ENCODE data around the gene KCNE3. TPM values are rescaled to one million over a fixed set of nuclear protein-coding genes. Genes with fewer than 3 reads are reported as not detected.
A peak's percentile ranks its signal among the peaks of the same experiment; 100 is the strongest.

Gene KCNE3
- total and polyA plus RNA-seq, 10 of the 15 experiments (the other 5 are each of a cell fraction or from before 2014, with no cell fraction given) = not detected

DNA sequence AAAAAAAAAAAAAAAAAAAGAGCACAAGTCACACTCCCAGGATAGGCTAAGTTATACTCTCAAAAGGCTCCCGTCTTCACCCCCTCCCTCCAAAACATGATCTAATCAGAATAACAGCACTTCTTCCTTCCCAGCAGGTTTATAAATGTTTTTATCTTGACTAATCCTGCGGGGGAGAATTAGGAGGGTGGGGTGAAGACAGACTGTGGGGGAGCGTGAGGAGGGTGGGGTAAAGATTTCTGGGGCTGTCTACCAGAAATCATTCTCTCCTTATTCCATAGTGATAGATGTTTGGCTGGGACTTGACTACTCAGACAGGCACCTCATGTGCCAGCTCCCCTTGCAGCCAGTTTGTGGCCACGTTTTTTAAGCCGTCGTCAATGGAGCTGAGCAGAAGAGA, 17.0 kb downstream of the KCNE3 start (continued):
- TF ChIP-seq, protein P1, sequence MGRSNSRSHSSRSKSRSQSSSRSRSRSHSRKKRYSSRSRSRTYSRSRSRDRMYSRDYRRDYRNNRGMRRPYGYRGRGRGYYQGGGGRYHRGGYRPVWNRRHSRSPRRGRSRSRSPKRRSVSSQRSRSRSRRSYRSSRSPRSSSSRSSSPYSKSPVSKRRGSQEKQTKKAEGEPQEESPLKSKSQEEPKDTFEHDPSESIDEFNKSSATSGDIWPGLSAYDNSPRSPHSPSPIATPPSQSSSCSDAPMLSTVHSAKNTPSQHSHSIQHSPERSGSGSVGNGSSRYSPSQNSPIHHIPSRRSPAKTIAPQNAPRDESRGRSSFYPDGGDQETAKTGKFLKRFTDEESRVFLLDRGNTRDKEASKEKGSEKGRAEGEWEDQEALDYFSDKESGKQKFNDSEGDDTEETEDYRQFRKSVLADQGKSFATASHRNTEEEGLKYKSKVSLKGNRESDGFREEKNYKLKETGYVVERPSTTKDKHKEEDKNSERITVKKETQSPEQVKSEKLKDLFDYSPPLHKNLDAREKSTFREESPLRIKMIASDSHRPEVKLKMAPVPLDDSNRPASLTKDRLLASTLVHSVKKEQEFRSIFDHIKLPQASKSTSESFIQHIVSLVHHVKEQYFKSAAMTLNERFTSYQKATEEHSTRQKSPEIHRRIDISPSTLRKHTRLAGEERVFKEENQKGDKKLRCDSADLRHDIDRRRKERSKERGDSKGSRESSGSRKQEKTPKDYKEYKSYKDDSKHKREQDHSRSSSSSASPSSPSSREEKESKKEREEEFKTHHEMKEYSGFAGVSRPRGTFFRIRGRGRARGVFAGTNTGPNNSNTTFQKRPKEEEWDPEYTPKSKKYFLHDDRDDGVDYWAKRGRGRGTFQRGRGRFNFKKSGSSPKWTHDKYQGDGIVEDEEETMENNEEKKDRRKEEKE (IDR thresholded peaks at IDR 0.05) = no peak

DNA sequence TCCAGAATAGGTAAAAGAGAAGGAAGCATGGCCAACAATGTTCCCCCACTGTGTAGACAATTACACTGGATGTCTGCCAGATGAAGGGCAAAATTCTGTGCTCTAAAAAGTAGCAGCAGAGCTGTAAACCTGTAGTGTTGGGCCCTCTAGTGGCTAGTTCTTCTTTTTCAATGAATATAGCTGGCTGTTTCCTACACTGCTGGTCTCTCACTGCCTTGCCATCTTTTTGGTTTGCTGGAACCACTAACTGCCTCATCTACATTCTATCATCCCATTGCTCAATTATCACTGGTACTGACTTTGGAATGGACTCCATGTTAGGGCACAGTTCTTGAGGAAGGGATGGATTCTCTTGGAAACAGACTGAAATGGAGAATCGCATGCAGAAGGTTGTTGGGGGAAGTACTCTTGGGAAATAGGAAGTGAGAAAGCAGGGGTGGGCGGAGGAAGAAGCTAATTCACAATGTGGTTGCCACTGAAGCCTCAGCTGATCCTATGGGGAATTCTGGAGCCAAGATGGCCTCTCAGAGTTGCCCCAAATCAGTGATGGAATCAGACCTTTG, 17.9 kb downstream of the KCNE3 start:
- BruUV-seq (replicated peaks) = no TSS peak
- Histone ChIP-seq H3K27me3 (replicated peaks in 1 of 2; ENCODE audit: control insufficient read depth in 2 of 2, insufficient read depth in 2 of 2, low read length in 1 of 2) (no peaks in the 10 kb centered on the region), H3K4me1 (ENCODE audit: control insufficient read depth, insufficient read depth, low read length) (peaks cover 3% of the 10 kb centered on the region), H4K20me1 (ENCODE audit: control insufficient read depth, insufficient read depth) (no peaks in the 10 kb centered on the region), H3K9me3 (replicated peaks; ENCODE audit: control insufficient read depth, insufficient read depth, low read length) (no peaks in the 10 kb centered on the region), H2AFZ (ENCODE audit: control insufficient read depth, low read depth, low read length) (peak overlapping the region; percentile 78), H3K27ac (ENCODE audit: control insufficient read depth, insufficient read depth) (no peak overlapping the region), H3K9ac (ENCODE audit: control insufficient read depth, insufficient read depth, low read length) (no peak overlapping the region), H3K4me3 (no peak overlapping the region), H3K36me3 (ENCODE audit: control insufficient read depth in 2 of 2, insufficient read depth in 2 of 2, low read length in 1 of 2) (no peaks in the 10 kb centered on the region), H3K4me2 (ENCODE audit: control insufficient read depth, insufficient read depth) (no peak overlapping the region), H3K79me2 (ENCODE audit: control insufficient read depth, insufficient read depth, low read length) (no peaks in the 10 kb centered on the region)
- peak; percentile 69 for FAIRE-seq
- DNase-seq (ENCODE audit: low read depth, low spot score) = peak; percentile 28
- RAD21 ChIA-PET (ENCODE audit: unreplicated experiment) = interaction anchor here (0.5 to 4.0 kb wide), 19 partner anchors 10 to 597 kb away, joined by 3 to 77 read pairs (median 5); partner anchors contain the start of genes C2CD3, LIPT2 and PGM2L1
- peak; percentile 96 for ATAC-seq
- CTCF ChIA-PET = interaction anchor here (0.6 to 12.1 kb wide), 53 partner anchors 9 to 485 kb away, joined by 3 to 262 read pairs (median 4); partner anchors contain the start of genes LIPT2, PGM2L1 and POLD3
- SMC1A ChIA-PET (ENCODE audit: uncharacterized antibody, unreplicated experiment) = interaction anchor here (0.6 to 6.0 kb wide), 22 partner anchors 13 to 488 kb away, joined by 3 to 66 read pairs (median 4); partner anchors contain the start of gene PGM2L1
- in situ Hi-C loops (cut with MboI) = no loop called here
- intact Hi-C loops (cut with micrococcal nuclease; ENCODE audit: unreplicated experiment) = loop anchor here (1.0 to 5.0 kb wide), 3 partner anchors 61 to 487 kb away; no protein-coding TSS in a partner anchor
- 0% methylated on average over 2 of the region's 2 CpGs for WGBS (ENCODE audit: insufficient coverage, insufficient replicate concordance, low lambda C conversion rate, missing lambda C conversion rate)
- POLR2A ChIA-PET = interaction anchor here (2.2 kb wide), 1 partner anchor 59 kb away, joined by 7 read pairs; no protein-coding TSS in a partner anchor
- TF ChIP-seq RUNX3 (IDR thresholded peaks at IDR 0.05; ENCODE audit: low read length) (peak; percentile 42; the same call in 1 of the 2 replicates), YY1 (IDR thresholded peaks at IDR 0.05; ENCODE audit: low read depth, low read length) (peak; percentile 11; the same call in 1 of the 2 replicates), RAD21 (IDR thresholded peaks at IDR 0.05; ENCODE audit: insufficient read depth, low read depth, low read length) (peak; percentile 89), SMARCA5 (IDR thresholded peaks at IDR 0.05) (peak; percentile 51; the same call in 1 of the 2 replicates), IKZF2 (IDR thresholded peaks at IDR 0.05) (peak; percentile 79 to 83), SPI1 (IDR thresholded peaks at IDR 0.05; ENCODE audit: borderline replicate concordance, insufficient read depth, low read depth, low read length) (peak; percentile 90), SMC3 (IDR thresholded peaks at IDR 0.05; ENCODE audit: borderline replicate concordance, low read length) (peak; percentile 73; the same call in 1 of the 2 replicates), ETV6 (conservative IDR thresholded peaks at IDR 0.05 in 1 of 2, IDR thresholded peaks at IDR 0.05 in 1 of 2; ENCODE audit: borderline replicate concordance in 1 of 2, low read depth in 1 of 2) (peak in 1 of 2 experiments; percentile 49; a peak in 1 of 4 replicates), SIX5 (IDR thresholded peaks at IDR 0.05; ENCODE audit: low read depth, low read length, severe bottlenecking) (no peak), IKZF1 (conservative IDR thresholded peaks at IDR 0.05) (peak; percentile 82), POLR2AphosphoS5 (IDR thresholded peaks at IDR 0.05; ENCODE audit: low read length) (no peak), DPF2 (IDR thresholded peaks at IDR 0.05) (peak; percentile 53; the same call in 1 of the 2 replicates)
- TF ChIP-seq, protein P2, sequence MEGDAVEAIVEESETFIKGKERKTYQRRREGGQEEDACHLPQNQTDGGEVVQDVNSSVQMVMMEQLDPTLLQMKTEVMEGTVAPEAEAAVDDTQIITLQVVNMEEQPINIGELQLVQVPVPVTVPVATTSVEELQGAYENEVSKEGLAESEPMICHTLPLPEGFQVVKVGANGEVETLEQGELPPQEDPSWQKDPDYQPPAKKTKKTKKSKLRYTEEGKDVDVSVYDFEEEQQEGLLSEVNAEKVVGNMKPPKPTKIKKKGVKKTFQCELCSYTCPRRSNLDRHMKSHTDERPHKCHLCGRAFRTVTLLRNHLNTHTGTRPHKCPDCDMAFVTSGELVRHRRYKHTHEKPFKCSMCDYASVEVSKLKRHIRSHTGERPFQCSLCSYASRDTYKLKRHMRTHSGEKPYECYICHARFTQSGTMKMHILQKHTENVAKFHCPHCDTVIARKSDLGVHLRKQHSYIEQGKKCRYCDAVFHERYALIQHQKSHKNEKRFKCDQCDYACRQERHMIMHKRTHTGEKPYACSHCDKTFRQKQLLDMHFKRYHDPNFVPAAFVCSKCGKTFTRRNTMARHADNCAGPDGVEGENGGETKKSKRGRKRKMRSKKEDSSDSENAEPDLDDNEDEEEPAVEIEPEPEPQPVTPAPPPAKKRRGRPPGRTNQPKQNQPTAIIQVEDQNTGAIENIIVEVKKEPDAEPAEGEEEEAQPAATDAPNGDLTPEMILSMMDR (IDR thresholded peaks at IDR 0.05 in 2 of 3, conservative IDR thresholded peaks at IDR 0.05 in 1 of 3; ENCODE audit: control insufficient read depth in 2 of 3, extremely low read depth in 1 of 3, insufficient read depth in 1 of 3, low read depth in 3 of 3, low read length in 3 of 3) = peak; percentile 67 to 83 (median 69)
- TF ChIP-seq, protein P3, sequence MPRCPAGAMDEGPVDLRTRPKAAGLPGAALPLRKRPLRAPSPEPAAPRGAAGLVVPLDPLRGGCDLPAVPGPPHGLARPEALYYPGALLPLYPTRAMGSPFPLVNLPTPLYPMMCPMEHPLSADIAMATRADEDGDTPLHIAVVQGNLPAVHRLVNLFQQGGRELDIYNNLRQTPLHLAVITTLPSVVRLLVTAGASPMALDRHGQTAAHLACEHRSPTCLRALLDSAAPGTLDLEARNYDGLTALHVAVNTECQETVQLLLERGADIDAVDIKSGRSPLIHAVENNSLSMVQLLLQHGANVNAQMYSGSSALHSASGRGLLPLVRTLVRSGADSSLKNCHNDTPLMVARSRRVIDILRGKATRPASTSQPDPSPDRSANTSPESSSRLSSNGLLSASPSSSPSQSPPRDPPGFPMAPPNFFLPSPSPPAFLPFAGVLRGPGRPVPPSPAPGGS (IDR thresholded peaks at IDR 0.05; ENCODE audit: borderline replicate concordance, insufficient read depth, low read depth, low read length, poor library complexity, severe bottlenecking) = no peak
